ENCODE measurements around the gene HLA-DPB1. TPM values are rescaled to one million over a fixed set of nuclear protein-coding genes. Genes with fewer than 3 reads are reported as not detected.
A peak's percentile ranks its signal among the peaks of the same experiment; 100 is the strongest.

HLA-DPB1 gene
- total RNA-seq, 1 donor from 2014 or later = 2.4 TPM

GRCh38 chr6:33126101-33126714, 50.4 kb downstream of the HLA-DPB1 start:
- DNase-seq (ENCODE audit: extremely low read depth, low read depth, low spot score) = peak; percentile 18

DNA sequence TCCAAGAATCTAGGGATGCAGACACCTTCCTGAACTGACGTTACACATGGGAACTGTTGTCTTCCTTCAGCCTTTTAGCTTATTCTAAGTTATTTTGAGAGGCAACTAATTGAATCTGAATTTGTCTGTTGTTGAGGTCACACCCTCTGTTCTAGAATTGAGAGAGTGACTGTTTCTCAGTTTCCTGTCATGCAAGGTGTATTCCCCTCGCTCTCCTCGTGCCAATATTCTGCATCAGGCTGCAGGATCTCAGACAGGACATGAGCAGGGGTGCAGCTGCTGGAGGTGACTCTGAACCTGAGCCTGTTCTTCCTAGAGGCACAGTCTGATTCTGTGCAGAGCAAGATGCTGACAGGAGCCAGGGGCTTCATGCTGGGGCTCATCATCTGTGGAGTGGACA, 52.5 kb downstream of the HLA-DPB1 start:
- no peak for DNase-seq (ENCODE audit: extremely low read depth, low read depth, low spot score)

DNA sequence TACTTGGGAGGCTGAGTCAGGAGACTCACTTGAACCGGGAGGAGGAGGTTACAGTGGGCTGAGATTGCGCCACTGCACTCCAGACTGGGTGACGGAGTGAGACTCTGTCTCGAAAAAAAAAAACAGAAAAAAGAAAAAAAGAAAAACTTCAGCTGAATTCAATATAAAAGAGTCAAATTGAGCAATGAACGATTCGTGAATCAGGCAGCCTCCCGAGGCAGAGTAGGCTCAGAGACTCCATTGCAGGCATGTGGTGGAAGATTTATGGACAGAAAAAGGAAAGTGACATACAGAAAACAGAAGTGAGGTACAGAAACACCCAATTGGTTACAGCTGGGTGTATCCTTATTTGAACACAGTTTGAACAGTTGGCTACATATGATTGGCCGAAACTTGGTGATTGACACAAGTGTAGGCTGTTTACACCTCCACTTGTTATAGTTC, 56.3 kb downstream of the HLA-DPB1 start:
- DNase-seq (ENCODE audit: extremely low read depth, low read depth, low spot score) = no peak

DNA sequence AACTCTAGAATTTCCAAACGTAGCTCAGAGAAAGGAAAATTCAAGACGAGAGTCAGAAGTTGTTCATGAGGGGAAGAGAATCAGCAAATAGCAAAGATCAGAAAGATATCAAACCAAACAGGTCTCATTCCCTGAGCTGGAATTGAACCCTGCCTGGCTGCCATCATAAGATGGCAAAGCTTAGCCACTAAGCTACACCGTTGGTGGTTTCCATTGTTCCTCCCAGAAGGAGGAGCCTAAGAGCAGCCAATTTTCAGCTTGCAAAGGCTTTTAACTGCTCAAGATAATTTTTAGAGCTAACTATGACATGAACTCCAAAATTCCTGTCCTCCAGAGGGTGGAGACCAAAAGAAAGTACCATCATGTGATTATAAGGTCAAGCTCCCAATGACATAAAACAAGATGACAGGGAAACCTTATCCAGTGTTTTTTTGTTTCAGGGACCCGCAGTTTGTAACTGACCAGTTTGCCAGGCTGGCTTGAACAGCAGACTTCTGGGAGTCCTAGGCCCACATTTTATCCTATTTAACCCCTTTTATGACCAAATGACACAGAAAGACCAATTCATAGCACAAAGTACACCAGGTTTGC, 60.6 kb downstream of the HLA-DPB1 start:
- no peak for DNase-seq (ENCODE audit: extremely low read depth, low read depth, low spot score)

Other genes with a start within 250 kb of the HLA-DPB1 start
- gene TAP2, start 237.3 kb upstream of the HLA-DPB1 start, total RNA-seq = 23.2 and 36.1 TPM in 2 replicates
- gene PSMB8, start 231.9 kb upstream of the HLA-DPB1 start, total RNA-seq = 62.9 and 67.0 TPM in 2 replicates
- gene TAP1, start 222.3 kb upstream of the HLA-DPB1 start, total RNA-seq = 75.3 and 106 TPM in 2 replicates
- gene PSMB9, start 221.8 kb upstream of the HLA-DPB1 start, total RNA-seq = 53.8 and 55.1 TPM in 2 replicates
- 0.48 and 1.8 TPM in 2 replicates for gene HLA-DMB, start 135.0 kb upstream of the HLA-DPB1 start, total RNA-seq
- gene HLA-DMA, start 122.9 kb upstream of the HLA-DPB1 start, total RNA-seq = 0.53 and 0.99 TPM in 2 replicates
- gene BRD2, start 107.4 kb upstream of the HLA-DPB1 start, total RNA-seq = 116 and 138 TPM in 2 replicates
- gene HLA-DOA, start 66.4 kb upstream of the HLA-DPB1 start, total RNA-seq = not detected in 2 replicates
- gene HLA-DPA1, start 2.3 kb upstream of the HLA-DPB1 start, total RNA-seq = 7.3 and 12.8 TPM in 2 replicates
- gene COL11A2, start 116.5 kb downstream of the HLA-DPB1 start, total RNA-seq = under 0.01 and 0.53 TPM in 2 replicates
- 24.6 and 25.2 TPM in 2 replicates for gene RXRB, start 124.7 kb downstream of the HLA-DPB1 start, total RNA-seq
- gene SLC39A7, start 124.9 kb downstream of the HLA-DPB1 start, total RNA-seq = 124 and 143 TPM in 2 replicates
- 4.0 and 8.0 TPM in 2 replicates for gene HSD17B8, start 128.7 kb downstream of the HLA-DPB1 start, total RNA-seq
- gene RING1, start 132.5 kb downstream of the HLA-DPB1 start, total RNA-seq = 9.6 and 15.2 TPM in 2 replicates
- 29.6 and 34.5 TPM in 2 replicates for gene VPS52, start 195.9 kb downstream of the HLA-DPB1 start, total RNA-seq
- 2,187 and 4,134 TPM in 2 replicates for gene RPS18, start 196.1 kb downstream of the HLA-DPB1 start, total RNA-seq
- 4.5 and 6.8 TPM in 2 replicates for gene B3GALT4, start 201.1 kb downstream of the HLA-DPB1 start, total RNA-seq
- gene WDR46, start 213.2 kb downstream of the HLA-DPB1 start, total RNA-seq = 63.4 and 91.0 TPM in 2 replicates
- gene PFDN6, start 213.6 kb downstream of the HLA-DPB1 start, total RNA-seq = 34.1 and 40.8 TPM in 2 replicates
- gene RGL2, start 223.0 kb downstream of the HLA-DPB1 start, total RNA-seq = 51.6 and 65.5 TPM in 2 replicates
- 244 and 415 TPM in 2 replicates for gene TAPBP, start 238.1 kb downstream of the HLA-DPB1 start, total RNA-seq
- 11.0 and 12.4 TPM in 2 replicates for gene ZBTB22, start 241.8 kb downstream of the HLA-DPB1 start, total RNA-seq
- gene DAXX, start 247.0 kb downstream of the HLA-DPB1 start, total RNA-seq = 47.0 and 58.9 TPM in 2 replicates